ENCODE results near the gene EI24.

- TF ChIP-seq EZH2phosphoT487 (conservative IDR thresholded peaks at IDR 0.05; ENCODE audit: low read length) (no peak), CTCF (IDR thresholded peaks at IDR 0.05; ENCODE audit: insufficient read depth, low read length, poor library complexity, severe bottlenecking) (no peak)
Measured at GRCh38 chr11:125551835-125552342, 17.4 kb upstream of the EI24 start.
